Hepatocyte (in vitro differentiated cells): ENCODE results near the gene DOCK7. TPM values are rescaled to one million over a fixed set of nuclear protein-coding genes. Genes with fewer than 3 reads are reported as not detected.

Experiments used
- DNase-seq: peaks from one replicate; pipeline ENCODE4 v3.0.0-alpha.2; 2016; ENCODE audit warnings: low spot score
- H2AFZ ChIP-seq: fragments of 200-600 bp; sonication (generic); 2 replicates; pipeline ENCODE4 v1.6.0; 2016; ENCODE audit warnings: antibody characterized with exemption, mild to moderate bottlenecking
- H3K27ac ChIP-seq: fragments of 200-600 bp; sonication (generic); 2 replicates; pipeline ENCODE4 v1.5.1; 2016; ENCODE audit warnings: mild to moderate bottlenecking
- H3K27me3 ChIP-seq: fragments of 200-600 bp; sonication (generic); 2 replicates; pipeline ENCODE4 v1.6.1; 2016
- H3K36me3 ChIP-seq: fragments of 200-600 bp; sonication (generic); replicated peaks from 2 replicates; pipeline ENCODE4 v1.5.1; 2016; ENCODE audit warnings: low read depth; ENCODE audit not compliant: insufficient read depth
- H3K4me1 ChIP-seq: fragments of 200-600 bp; sonication (generic); 2 replicates; pipeline ENCODE4 v1.5.1; 2016; ENCODE audit warnings: mild to moderate bottlenecking, moderate library complexity; ENCODE audit not compliant: insufficient read depth
- H3K4me2 ChIP-seq: fragments of 200-600 bp; sonication (generic); 2 replicates; pipeline ENCODE4 v1.6.0; 2016
- H3K4me3 ChIP-seq: fragments of 200-600 bp; sonication (generic); 2 replicates; pipeline ENCODE4 v1.5.1; 2016; ENCODE audit warnings: mild to moderate bottlenecking
- H3K79me2 ChIP-seq: fragments of 200-600 bp; sonication (generic); 2 replicates; pipeline ENCODE4 v1.6.0; 2017; ENCODE audit warnings: mild to moderate bottlenecking
- H3K9me2 ChIP-seq: fragments of 200-600 bp; sonication (generic); replicated peaks from 2 replicates; pipeline ENCODE4 v1.6.0; 2017; ENCODE audit warnings: mild to moderate bottlenecking; ENCODE audit not compliant: insufficient read depth
- H3K9me3 ChIP-seq: fragments of 200-600 bp; sonication (generic); 2 replicates; pipeline ENCODE4 v1.5.1; 2016; ENCODE audit warnings: low read depth, mild to moderate bottlenecking
- H4K20me1 ChIP-seq: fragments of 200-600 bp; sonication (generic); 2 replicates; pipeline ENCODE4 v1.6.0; 2016; ENCODE audit warnings: mild to moderate bottlenecking; ENCODE audit not compliant: insufficient read depth, poor library complexity, severe bottlenecking
- CTCF ChIP-seq: fragments of 200-600 bp; sonication (generic); IDR thresholded peaks from 2 replicates; pipeline ENCODE4 v1.5.1; 2016; ENCODE audit warnings: antibody characterized with exemption, mild to moderate bottlenecking; ENCODE audit not compliant: poor library complexity
- EZH2 ChIP-seq: fragments of 200-600 bp; sonication (generic); IDR thresholded peaks from 2 replicates; pipeline ENCODE4 v1.6.1; 2016; ENCODE audit warnings: antibody characterized with exemption, mild to moderate bottlenecking, borderline replicate concordance
- EZH2phosphoT487 ChIP-seq: fragments of 200-600 bp; sonication (generic); IDR thresholded peaks from one replicate; pipeline ENCODE4 v1.6.1; 2018; ENCODE audit warnings: antibody characterized with exemption, mild to moderate bottlenecking, low read depth, moderate library complexity; ENCODE audit not compliant: unreplicated experiment, severe bottlenecking
- WGBS: methylation state at CpG from one replicate; pipeline ENCODE4 v1.1.6; 2016; ENCODE audit warnings: low lambda C conversion rate; ENCODE audit errors: missing lambda C conversion rate; 5-methylcytosine and 5-hydroxymethylcytosine counted together
- polyA plus RNA-seq: library from polyadenylated mRNA; unstranded; fragments of >200 nt; fragmentation: Nextera tagmentation; extraction: Ambion mirVana; gene quantifications from 2 replicates; pipeline ENCODE4 v1.2.1, GENCODE V29; 2016
- total RNA-seq: library from RNA; depleted of rRNA; stranded (reverse); fragments of >200 nt; gene quantifications from 2 replicates; pipeline ENCODE4 v1.2.3, GENCODE V29; 2014

Gene DOCK7
- total and polyA plus RNA-seq, 2 experiments from 2014 or later, result 22.4 to 53.4 TPM

- no peak for DNase-seq
- 86% methylated on average over 2 of the region's 2 CpGs for WGBS
- Histone ChIP-seq H3K9me3 (no peaks in the 10 kb centered on the region), H3K4me2 (no peak overlapping the region), H3K9me2 (no peaks in the 10 kb centered on the region), H4K20me1 (no peaks in the 10 kb centered on the region), H3K27me3 (no peaks in the 10 kb centered on the region), H3K4me3 (no peak overlapping the region), H3K27ac (no peak overlapping the region), H3K4me1 (no peaks in the 10 kb centered on the region), H2AFZ (no peak overlapping the region), H3K36me3 (no peaks in the 10 kb centered on the region), H3K79me2 (peaks cover 8% of the 10 kb centered on the region)
- TF ChIP-seq EZH2 (no peak), CTCF (no peak), EZH2phosphoT487 (no peak)
Observed at GRCh38 chr1:62450301-62450700, 237.9 kb downstream of the DOCK7 start.

GRCh38 chr1:62448221-62448933 lies 239.8 kb downstream of the DOCK7 start:
- Histone ChIP-seq H3K9me2 (no peaks in the 10 kb centered on the region), H3K9me3 (no peaks in the 10 kb centered on the region), H3K79me2 (peaks cover 10% of the 10 kb centered on the region), H3K4me2 (no peak overlapping the region), H3K27ac (no peak overlapping the region), H3K36me3 (no peaks in the 10 kb centered on the region), H4K20me1 (no peaks in the 10 kb centered on the region), H2AFZ (no peak overlapping the region), H3K4me3 (no peak overlapping the region), H3K4me1 (no peaks in the 10 kb centered on the region), H3K27me3 (no peaks in the 10 kb centered on the region)
- 99% methylated on average over 3 of the region's 3 CpGs for WGBS
- TF ChIP-seq CTCF (no peak), EZH2phosphoT487 (no peak), EZH2 (no peak)
- DNase-seq, result no peak

GRCh38 chr1:62444701-62445100 lies 243.5 kb downstream of the DOCK7 start:
- no peak for DNase-seq
- no peak overlapping the region for H3K4me2 ChIP-seq
- no peaks in the 10 kb centered on the region for H3K27me3 ChIP-seq
- no peaks in the 10 kb centered on the region for H3K9me2 ChIP-seq
- TF ChIP-seq EZH2phosphoT487, result no peak
- TF ChIP-seq EZH2, result no peak
- no peak overlapping the region for H3K27ac ChIP-seq
- H4K20me1 ChIP-seq, result peaks cover 7% of the 10 kb centered on the region
- WGBS, result 100% methylated on average over 1 of the region's 1 CpG
- H3K36me3 ChIP-seq, result no peaks in the 10 kb centered on the region
- no peaks in the 10 kb centered on the region for H3K9me3 ChIP-seq
- H3K79me2 ChIP-seq, result peaks cover 42% of the 10 kb centered on the region
- H3K4me3 ChIP-seq, result no peak overlapping the region
- H2AFZ ChIP-seq, result no peak overlapping the region
- peaks cover 5% of the 10 kb centered on the region for H3K4me1 ChIP-seq

- Histone ChIP-seq H3K4me1 (peaks cover 17% of the 10 kb centered on the region), H3K36me3 (no peaks in the 10 kb centered on the region), H3K4me3 (no peak overlapping the region), H3K4me2 (peak overlapping the region; percentile 88), H3K27ac (no peak overlapping the region), H3K27me3 (no peaks in the 10 kb centered on the region), H2AFZ (no peak overlapping the region), H3K9me2 (no peaks in the 10 kb centered on the region), H3K9me3 (no peaks in the 10 kb centered on the region), H3K79me2 (peaks cover 57% of the 10 kb centered on the region), H4K20me1 (peaks cover 25% of the 10 kb centered on the region)
- 65% methylated on average over 4 of the region's 4 CpGs for WGBS
- peak; percentile 27 for DNase-seq
- TF ChIP-seq CTCF (peak; percentile 8), EZH2 (no peak)
Observed at GRCh38 chr1:62439652-62440371, 248.4 kb downstream of the DOCK7 start.
